ENCODE measurements around the gene ZMPSTE24. TPM values are rescaled to one million over a fixed set of nuclear protein-coding genes. Genes with fewer than 3 reads are reported as not detected.

The ZMPSTE24 gene
- total and polyA plus RNA-seq, 2 of the 4 experiments (the other 2 are of a cell fraction) = 21.0 to 28.9 TPM

GRCh38 chr1:40270152-40270834 is 12.3 kb downstream of the ZMPSTE24 start:
- no peak overlapping the region for H3K18ac ChIP-seq (ENCODE audit: low read depth, low read length)
- H2AK5ac ChIP-seq (ENCODE audit: low read depth, low read length) = peak overlapping the region; percentile 57; the same call in 1 of the 2 replicates
- H4K8ac ChIP-seq (ENCODE audit: low read depth in 2 of 2, low read length in 2 of 2) = no peak overlapping the region
- H3K27me3 ChIP-seq (ENCODE audit: control insufficient read depth, insufficient read depth, low read length) = no peaks in the 10 kb centered on the region
- ChIA-PET POLR2A (ENCODE audit: unreplicated experiment) (no interaction called here), CTCF (no interaction called here)
- 80% methylated on average over 1 of the region's 3 CpGs; no CpG with 5 or more reads in 1 of the 2 experiments for WGBS, 2 experiments (ENCODE audit: extremely low coverage in 2 of 2, insufficient read length in 1 of 2)
- ATAC-seq (ENCODE audit: low read depth) = no peak; the same call in 1 of the 2 replicates
- no peak overlapping the region; the same call in 1 of the 2 replicates for H2BK20ac ChIP-seq (ENCODE audit: low read depth, low read length)
- peaks cover 9% of the 10 kb centered on the region for H4K20me1 ChIP-seq (ENCODE audit: insufficient read depth, low read length)
- no peak overlapping the region for H2BK15ac ChIP-seq (ENCODE audit: low read depth, low read length)
- peaks cover 7% of the 10 kb centered on the region for H3K4me1 ChIP-seq (ENCODE audit: control insufficient read depth, insufficient read depth, low read length)
- peak overlapping the region; percentile 56 for H2BK5ac ChIP-seq (ENCODE audit: low read depth, low read length, poor library complexity, severe bottlenecking)
- 0 out of 2 replicates have a peak overlapping the region, but pooled peaks have one; percentile 3 for H3K56ac ChIP-seq (ENCODE audit: extremely low read depth, insufficient read depth, low read length)
- H3K23ac ChIP-seq (ENCODE audit: low read depth, low read length) = no peak overlapping the region
- BruUV-seq (replicated peaks) = no TSS peak
- H2AK9ac ChIP-seq (replicated peaks; ENCODE audit: low read depth, low read length, poor library complexity) = no peak overlapping the region
- no peak overlapping the region for H3K4me3 ChIP-seq (ENCODE audit: insufficient read depth, low read depth, low read length)
- peak overlapping the region; percentile 33; the same call in 1 of the 2 replicates for H3K4ac ChIP-seq (ENCODE audit: low read depth, low read length)
- H4K5ac ChIP-seq (ENCODE audit: low read depth, low read length) = no peak overlapping the region
- peaks cover 29% of the 10 kb centered on the region for H3K36me3 ChIP-seq (ENCODE audit: control insufficient read depth, insufficient read depth, low read length)
- no peak overlapping the region; the same call in 1 of the 2 replicates for H3K27ac ChIP-seq (ENCODE audit: insufficient read depth, low read length)
- intact Hi-C loops (cut with micrococcal nuclease) = no loop called here
- no peak for TF ChIP-seq BHLHE40 (IDR thresholded peaks at IDR 0.05; ENCODE audit: low read depth, low read length)
- TF ChIP-seq MAFK (IDR thresholded peaks at IDR 0.05; ENCODE audit: low read depth, low read length) = no peak
- no peak for TF ChIP-seq MXI1 (IDR thresholded peaks at IDR 0.05; ENCODE audit: borderline replicate concordance, low read depth, low read length)
- no peak for TF ChIP-seq RCOR1 (IDR thresholded peaks at IDR 0.05; ENCODE audit: insufficient replicate concordance, low read length)
- no peak for TF ChIP-seq CTCF (conservative IDR thresholded peaks at IDR 0.05; ENCODE audit: low read depth, low read length)
- no peaks in the 10 kb centered on the region for H3K9me3 ChIP-seq (ENCODE audit: control insufficient read depth, insufficient read depth, low read length)
- H4K91ac ChIP-seq (ENCODE audit: insufficient read depth, low read depth, low read length) = no peak overlapping the region
- no peak overlapping the region for H2BK120ac ChIP-seq (ENCODE audit: low read depth, low read length)
- DNase-seq = peak; percentile 17
- peaks cover 26 to 47% of the 10 kb centered on the region in 2 experiments for H3K79me1 ChIP-seq (ENCODE audit: low read depth in 1 of 2, low read length in 2 of 2)
- H3K9me1 ChIP-seq (ENCODE audit: insufficient read depth, low read length) = peaks cover 16% of the 10 kb centered on the region
- H3K4me2 ChIP-seq (ENCODE audit: low read depth, low read length) = peak overlapping the region; percentile 14; the same call in 1 of the 2 replicates
- H3K9ac ChIP-seq (ENCODE audit: low read depth, low read length) = no peak overlapping the region
- no peak overlapping the region for H2AFZ ChIP-seq (replicated peaks; ENCODE audit: low read length, poor library complexity)
- dilution Hi-C loops (cut with HindIII; ENCODE audit: low sequenced_read_pairs, unreplicated experiment) = no loop called here
- in situ Hi-C loops (cut with MboI; ENCODE audit: low sequenced_read_pairs) = no loop called here
- H3K14ac ChIP-seq (replicated peaks; ENCODE audit: low read depth, low read length) = 0 out of 2 replicates have a peak overlapping the region, but pooled peaks have one; percentile 36
